ENCODE data around the gene PSMC3.

PSMC3 gene

GRCh38 chr11:47426062-47426956 lies at the start of gene PSMC3:
PSMC3 (minus strand) TSS chr11:47426439; CDS start chr11:47426279, 160 bp downstream.
- peak; percentile 99 for DNase-seq (ENCODE audit: low read depth)

- DNase-seq (ENCODE audit: low read depth), result no peak
Observed at GRCh38 chr11:47470671-47471070, 44.4 kb upstream of the PSMC3 start.

- no peak for DNase-seq (ENCODE audit: low read depth)
Observed at GRCh38 chr11:47469361-47470179, 43.3 kb upstream of the PSMC3 start.

- no peak for DNase-seq (ENCODE audit: low read depth)
Observed at GRCh38 chr11:47468598-47469214, 42.5 kb upstream of the PSMC3 start.

- DNase-seq (ENCODE audit: low read depth), result no peak
Observed at GRCh38 chr11:47467357-47467756, 41.1 kb upstream of the PSMC3 start.

- no peak for DNase-seq (ENCODE audit: low read depth)
Observed at GRCh38 chr11:47466701-47467250, 40.5 kb upstream of the PSMC3 start.

- DNase-seq (ENCODE audit: low read depth), result no peak
Observed at GRCh38 chr11:47466201-47466600, 40.0 kb upstream of the PSMC3 start.

GRCh38 chr11:47464483-47464882 lies 38.2 kb upstream of the PSMC3 start:
- DNase-seq (ENCODE audit: low read depth), result no peak

- no peak for DNase-seq (ENCODE audit: low read depth)
Observed at GRCh38 chr11:47461876-47462275, 35.6 kb upstream of the PSMC3 start.

GRCh38 chr11:47460571-47461235 lies 34.5 kb upstream of the PSMC3 start:
- no peak for DNase-seq (ENCODE audit: low read depth)

- DNase-seq (ENCODE audit: low read depth), result peak; percentile 33
Observed at GRCh38 chr11:47454258-47454671, 28.0 kb upstream of the PSMC3 start.

- no peak for DNase-seq (ENCODE audit: low read depth)
Observed at GRCh38 chr11:47453365-47453764, 27.1 kb upstream of the PSMC3 start.

- no peak for DNase-seq (ENCODE audit: low read depth)
Observed at GRCh38 chr11:47451990-47452389, 25.8 kb upstream of the PSMC3 start.

GRCh38 chr11:47451436-47451835 lies 25.2 kb upstream of the PSMC3 start:
- no peak for DNase-seq (ENCODE audit: low read depth)

- DNase-seq (ENCODE audit: low read depth), result no peak
Observed at GRCh38 chr11:47449541-47449940, 23.3 kb upstream of the PSMC3 start.

- DNase-seq (ENCODE audit: low read depth), result no peak
Observed at GRCh38 chr11:47448566-47449427, 22.6 kb upstream of the PSMC3 start, which contains the start of gene RAPSN. RAPSN (minus strand) TSS chr11:47449136; CDS start chr11:47448964, 172 bp downstream.

GRCh38 chr11:47447906-47448305 lies 21.7 kb upstream of the PSMC3 start:
- no peak for DNase-seq (ENCODE audit: low read depth)

GRCh38 chr11:47446833-47447232 lies 20.6 kb upstream of the PSMC3 start:
- no peak for DNase-seq (ENCODE audit: low read depth)

- no peak for DNase-seq (ENCODE audit: low read depth)
Observed at GRCh38 chr11:47445840-47446239, 19.6 kb upstream of the PSMC3 start.

- no peak for DNase-seq (ENCODE audit: low read depth)
Observed at GRCh38 chr11:47443817-47444216, 17.6 kb upstream of the PSMC3 start.
